ENCODE data around the gene DUS2. TPM values are rescaled to one million over a fixed set of nuclear protein-coding genes. Genes with fewer than 3 reads are reported as not detected.
A peak's percentile ranks its signal among the peaks of the same experiment; 100 is the strongest.
"Not testable (repeated sequence)": the region's sequence is repeated elsewhere in the genome, so short reads cannot be mapped to it uniquely, and the experiment has no call there.

DUS2 gene
- total RNA-seq, 1 donor from 2014 or later, result 22.9 TPM

GRCh38 chr16:68091380-68092261 is 68.5 kb downstream of the DUS2 start:
- Histone ChIP-seq H3K4me2 (no peak overlapping the region), H3K4me1 (peaks cover 16% of the 10 kb centered on the region), H3K9me3 (ENCODE audit: low read depth) (no peaks in the 10 kb centered on the region), H2AFZ (replicated peaks) (no peak overlapping the region), H3F3A (ENCODE audit: low read depth) (no peaks in the 10 kb centered on the region), H3K9ac (no peak overlapping the region), H3K36me3 (no peaks in the 10 kb centered on the region), H3K4me3 (no peak overlapping the region), H3K79me2 (ENCODE audit: low read depth) (peaks cover 100% of the 10 kb centered on the region), H3K27me3 (no peaks in the 10 kb centered on the region), H4K20me1 (ENCODE audit: low read depth) (peaks cover 95% of the 10 kb centered on the region), H3K27ac (no peak overlapping the region)
- Mint-ChIP-seq H3K4me3 (no peak overlapping the region), H3K27me3 (ENCODE audit: insufficient read depth, low read depth) (no peaks in the 10 kb centered on the region), H3K27ac (no peak overlapping the region), H3K36me3 (peaks cover 2% of the 10 kb centered on the region), H3K4me1 (peaks cover 11% of the 10 kb centered on the region), H3K9me3 (no peaks in the 10 kb centered on the region)
- DNase-seq (ENCODE audit: low spot score), result no peak
- TF ChIP-seq EZH2 (IDR thresholded peaks at IDR 0.05), result no peak
- no peak for TF ChIP-seq EZH2phosphoT487 (IDR thresholded peaks at IDR 0.05)
- TF ChIP-seq CTCF (IDR thresholded peaks at IDR 0.05), result no peak

GRCh38 chr16:68092275-68092674 is 69.2 kb downstream of the DUS2 start:
- H3K36me3 Mint-ChIP-seq, H3K9me3 Mint-ChIP-seq: not testable (repeated sequence)
- peaks cover 100% of the 10 kb centered on the region for H3K79me2 ChIP-seq (ENCODE audit: low read depth)

GRCh38 chr16:68093816-68094613 is 70.9 kb downstream of the DUS2 start:
- no peak overlapping the region for H3K4me2 ChIP-seq
- no peak for TF ChIP-seq EZH2 (IDR thresholded peaks at IDR 0.05)
- no peak for TF ChIP-seq EZH2phosphoT487 (IDR thresholded peaks at IDR 0.05)
- peak; percentile 50 for TF ChIP-seq CTCF (IDR thresholded peaks at IDR 0.05)
- H4K20me1 ChIP-seq (ENCODE audit: low read depth), result peaks cover 80% of the 10 kb centered on the region
- H3K79me2 ChIP-seq (ENCODE audit: low read depth), result peaks cover 100% of the 10 kb centered on the region
- H3K4me3 ChIP-seq, result no peak overlapping the region
- Mint-ChIP-seq H3K4me1 (peaks cover 3% of the 10 kb centered on the region), H3K27me3 (ENCODE audit: insufficient read depth, low read depth) (no peaks in the 10 kb centered on the region), H3K36me3 (peaks cover 2% of the 10 kb centered on the region), H3K9me3 (no peaks in the 10 kb centered on the region), H3K27ac (no peak overlapping the region), H3K4me3 (no peak overlapping the region)
- DNase-seq (ENCODE audit: low spot score), result peak; percentile 32
- no peak overlapping the region for H3K27ac ChIP-seq
- H3K27me3 ChIP-seq, result no peaks in the 10 kb centered on the region
- H2AFZ ChIP-seq (replicated peaks), result no peak overlapping the region
- H3F3A ChIP-seq (ENCODE audit: low read depth), result no peaks in the 10 kb centered on the region
- peaks cover 4% of the 10 kb centered on the region for H3K36me3 ChIP-seq
- no peaks in the 10 kb centered on the region for H3K9me3 ChIP-seq (ENCODE audit: low read depth)
- peaks cover 4% of the 10 kb centered on the region for H3K4me1 ChIP-seq
- no peak overlapping the region for H3K9ac ChIP-seq

More at GRCh38 chr16:68092275-68092674, 69.2 kb downstream of the DUS2 start:
- H3K36me3 ChIP-seq; H3K4me3 ChIP-seq; H3K27ac ChIP-seq; H3K27me3 Mint-ChIP-seq (ENCODE audit: insufficient read depth, low read depth); DNase-seq (ENCODE audit: low spot score); H3K4me3 Mint-ChIP-seq; H2AFZ ChIP-seq (replicated peaks); H3K9me3 ChIP-seq (ENCODE audit: low read depth); H3K4me1 Mint-ChIP-seq; H3K27ac Mint-ChIP-seq; H3K4me2 ChIP-seq; H3F3A ChIP-seq (ENCODE audit: low read depth); H3K27me3 ChIP-seq; H3K9ac ChIP-seq: not testable (repeated sequence)
- Histone ChIP-seq H3K4me1 (peaks cover 12% of the 10 kb centered on the region), H4K20me1 (ENCODE audit: low read depth) (peaks cover 95% of the 10 kb centered on the region)
